Fibroblast of pulmonary artery (primary cell): ENCODE results near the gene KCTD18.
A peak's percentile ranks its signal among the peaks of the same experiment; 100 is the strongest.

Experiments used
- DNase-seq: peaks from one replicate; pipeline ENCODE4 v3.0.0-alpha.2; 2010; ENCODE audit warnings: low read depth
- H3K4me3 ChIP-seq: replicated peaks from 2 replicates; pipeline ENCODE4 v1.5.1; 2011; ENCODE audit warnings: low read depth, mild to moderate bottlenecking, control low read depth, low read length, moderate library complexity
- CTCF ChIP-seq: IDR thresholded peaks from 2 replicates; pipeline ENCODE4 v1.5.1; 2011; ENCODE audit warnings: mild to moderate bottlenecking, control low read depth, low read length, inconsistent platforms; ENCODE audit errors: missing control alignments

KCTD18 gene

GRCh38 chr2:200479692-200480265 is 30.1 kb downstream of the KCTD18 start:
- DNase-seq, result peak; percentile 54
- no peak for TF ChIP-seq CTCF
- H3K4me3 ChIP-seq, result no peak overlapping the region

GRCh38 chr2:200477667-200478131 is 32.2 kb downstream of the KCTD18 start:
- peak; percentile 32 for DNase-seq
- no peak overlapping the region for H3K4me3 ChIP-seq
- no peak for TF ChIP-seq CTCF

GRCh38 chr2:200476836-200477235 is 33.0 kb downstream of the KCTD18 start:
- DNase-seq, result no peak
- no peak overlapping the region for H3K4me3 ChIP-seq
- TF ChIP-seq CTCF, result no peak

GRCh38 chr2:200475795-200476194 is 34.1 kb downstream of the KCTD18 start:
- no peak for DNase-seq
- no peak for TF ChIP-seq CTCF
- H3K4me3 ChIP-seq, result no peak overlapping the region

GRCh38 chr2:200472853-200473464 is 36.9 kb downstream of the KCTD18 start:
- DNase-seq, result no peak
- TF ChIP-seq CTCF, result no peak
- H3K4me3 ChIP-seq, result no peak overlapping the region

GRCh38 chr2:200471928-200472645 is 37.8 kb downstream of the KCTD18 start:
- DNase-seq, result no peak
- TF ChIP-seq CTCF, result no peak
- H3K4me3 ChIP-seq, result no peak overlapping the region
